GM12878 (cell line): ENCODE data around the gene ZCCHC3. TPM values are rescaled to one million over a fixed set of nuclear protein-coding genes. Genes with fewer than 3 reads are reported as not detected.

ENCODE experiments used
- ASH2L ChIP-seq: fragments of 300-600, 200-600 bp; sonication (generic); IDR thresholded peaks from 2 replicates; pipeline ENCODE4 v1.6.1; 2017; ENCODE audit warnings: low read depth, mild to moderate bottlenecking, borderline replicate concordance
- ATF3 ChIP-seq: IDR thresholded peaks from 2 replicates; pipeline ENCODE4 v1.6.1; 2011; ENCODE audit warnings: low read depth, mild to moderate bottlenecking, low read length, moderate library complexity, borderline replicate concordance; ENCODE audit errors: extremely low read depth
- BRCA1 ChIP-seq: IDR thresholded peaks from 2 replicates; pipeline ENCODE4 v1.6.1; 2011; ENCODE audit warnings: low read depth, low read length, improper control_type of control experiment
- CREB1 ChIP-seq: IDR thresholded peaks from 2 replicates; pipeline ENCODE4 v1.6.1; 2012; ENCODE audit warnings: low read depth, mild to moderate bottlenecking, inconsistent platforms
- EED ChIP-seq: sonication (generic); IDR thresholded peaks from 2 replicates; pipeline ENCODE4 v1.6.1; 2016; ENCODE audit warnings: antibody characterized with exemption, low read depth
- ELK1 ChIP-seq: IDR thresholded peaks from 2 replicates; pipeline ENCODE4 v1.6.1; 2012; ENCODE audit warnings: low read depth, low read length, improper control_type of control experiment
- HCFC1 ChIP-seq: fragments of 150-350 bp; IDR thresholded peaks from 2 replicates; pipeline ENCODE4 v1.6.1; 2014; ENCODE audit warnings: low read length
- HDAC6 ChIP-seq: fragments of 200-600 bp; sonication (generic); IDR thresholded peaks from one replicate; pipeline ENCODE4 v1.8.0; 2017; ENCODE audit warnings: antibody characterized with exemption; ENCODE audit not compliant: unreplicated experiment
- KDM1A ChIP-seq: fragments of 200-600 bp; sonication (generic); IDR thresholded peaks from 2 replicates; pipeline ENCODE4 v1.6.1; 2016; ENCODE audit warnings: borderline replicate concordance
- MLLT1 ChIP-seq: fragments of 450-650 bp; IDR thresholded peaks from 2 replicates; pipeline ENCODE4 v1.6.1; 2016; ENCODE audit warnings: mild to moderate bottlenecking
- MXI1 ChIP-seq: fragments of 150-350 bp; IDR thresholded peaks from 2 replicates; pipeline ENCODE4 v1.6.1; 2011; ENCODE audit warnings: low read depth, mild to moderate bottlenecking, inconsistent platforms, low read length, improper control_type of control experiment
- NBN ChIP-seq: fragments of 450-650 bp; IDR thresholded peaks from 2 replicates; pipeline ENCODE4 v1.6.1; 2016
- NKRF ChIP-seq: fragments of 450-650 bp; conservative IDR thresholded peaks from 2 replicates; pipeline ENCODE4 v1.6.1; 2017; ENCODE audit warnings: mild to moderate bottlenecking, moderate library complexity
- POU2F2 ChIP-seq: IDR thresholded peaks from 3 replicates; pipeline ENCODE4 v1.6.1; 2011; ENCODE audit warnings: low read depth, mild to moderate bottlenecking, low read length, borderline replicate concordance
- RBBP5 ChIP-seq: fragments of 200-600 bp; sonication (generic); conservative IDR thresholded peaks from 2 replicates; pipeline ENCODE4 v1.6.1; 2016
- RCOR1 ChIP-seq: conservative IDR thresholded peaks from 2 replicates; pipeline ENCODE4 v1.6.1; 2012; ENCODE audit warnings: low read depth, low read length, improper control_type of control experiment
- SREBF1 ChIP-seq: IDR thresholded peaks from 2 replicates; pipeline ENCODE4 v1.6.1; 2012; ENCODE audit warnings: mild to moderate bottlenecking, low read length
- TBL1XR1 ChIP-seq: IDR thresholded peaks from 2 replicates; pipeline ENCODE4 v1.6.1; 2012; ENCODE audit warnings: low read depth, low read length, improper control_type of control experiment
- TCF7 ChIP-seq: IDR thresholded peaks from 2 replicates; pipeline ENCODE4 v1.6.1; 2014; ENCODE audit warnings: antibody characterized with exemption, borderline replicate concordance
- WRNIP1 ChIP-seq: IDR thresholded peaks from 2 replicates; pipeline ENCODE4 v1.6.1; 2011; ENCODE audit warnings: low read depth, low read length, improper control_type of control experiment, borderline replicate concordance
- YBX1 ChIP-seq: fragments of 450-650 bp; IDR thresholded peaks from 2 replicates; pipeline ENCODE4 v1.6.1; 2016; ENCODE audit warnings: antibody characterized with exemption
- ZNF592 ChIP-seq: fragments of 450-650 bp; IDR thresholded peaks from 2 replicates; pipeline ENCODE4 v1.6.1; 2017; ENCODE audit warnings: mild to moderate bottlenecking, moderate library complexity
- polyA plus RNA-seq, 11 experiments: library from polyadenylated mRNA; depleted of rRNA in 4 of 11; unstranded in 6 of 11; stranded (reverse) in 5 of 11; fragments of >200 nt; fragmentation: Nextera tagmentation in 4 of 11; fragmentation: Illumina TruSeq in 1 of 11; extraction: Ambion mirVana in 4 of 11; extraction: Trizol in 1 of 11; gene quantifications; 1 replicate in 1 of 11; 2 replicates in 10 of 11; pipeline versions ENCODE4 v1.2.1 to v1.2.3, GENCODE V29; 2011 to 2016; ENCODE audit warnings: inconsistent platforms in 2 of 11, missing spikeins in 2 of 11, low read depth in 1 of 11
- total RNA-seq, 4 experiments: library from RNA; depleted of rRNA in 3 of 4; stranded (reverse); fragments of >200 nt in 3 of 4; fragmentation: Illumina TruSeq in 1 of 4; extraction: Trizol in 1 of 4; gene quantifications; 2 replicates each; pipeline versions ENCODE4 v1.2.1 to v1.2.3, GENCODE V29; 2013 to 2021

The ZCCHC3 gene
- total and polyA plus RNA-seq, 10 of the 15 experiments (the other 5 are each of a cell fraction or from before 2014, with no cell fraction given): 5.3 to 36.1 (median 17.2) TPM

- TF ChIP-seq RCOR1: 0 out of 2 replicates have a peak, but pooled peaks have one; percentile 36
- TF ChIP-seq TBL1XR1: no peak
- TF ChIP-seq HCFC1: no peak
- no peak for TF ChIP-seq ASH2L
- no peak for TF ChIP-seq RBBP5
- no peak for TF ChIP-seq WRNIP1
- TF ChIP-seq NBN: 0 out of 2 replicates have a peak, but pooled peaks have one; percentile 41
- TF ChIP-seq KDM1A: no peak
- TF ChIP-seq TCF7: no peak
- TF ChIP-seq ELK1: 0 out of 2 replicates have a peak, but pooled peaks have one; percentile 11
- no peak; the same call in 1 of the 2 replicates for TF ChIP-seq MXI1
- no peak for TF ChIP-seq NKRF
- no peak for TF ChIP-seq BRCA1
- TF ChIP-seq MLLT1: no peak
- no peak for TF ChIP-seq POU2F2
- TF ChIP-seq CREB1: peak; percentile 58
- TF ChIP-seq EED: 0 out of 2 replicates have a peak, but pooled peaks have one; percentile 7
- TF ChIP-seq YBX1: no peak
- TF ChIP-seq SREBF1: no peak
- TF ChIP-seq ZNF592: no peak
- TF ChIP-seq HDAC6: no peak
- TF ChIP-seq ATF3: no peak
Measured at GRCh38 chr20:327186-328026, 30.0 kb downstream of the ZCCHC3 start (continued).
